GM23338 (cell line): ENCODE results near the gene ME2. TPM values are rescaled to one million over a fixed set of nuclear protein-coding genes. Genes with fewer than 3 reads are reported as not detected.

Experiments
- ATAC-seq: fragments of 200-7000 bp; cut with Tn5 transposase; 3 replicates; pipeline ENCODE4 v1.9.1; 2020
- DNase-seq: peaks from one replicate; pipeline ENCODE4 v3.0.0-alpha.2; 2015; ENCODE audit warnings: low spot score
- H2AFZ ChIP-seq: fragments of 200-600 bp; sonication (generic); 2 replicates; pipeline ENCODE4 v1.8.0; 2016; ENCODE audit warnings: antibody characterized with exemption, mild to moderate bottlenecking, moderate library complexity
- H3F3A ChIP-seq: fragments of 200-600 bp; sonication (generic); replicated peaks from 2 replicates; pipeline ENCODE4 v1.8.0; 2017; ENCODE audit warnings: antibody characterized with exemption, mixed run types, low read depth
- H3K27ac ChIP-seq: fragments of 200-600 bp; sonication (generic); 2 replicates; pipeline ENCODE4 v1.6.1; 2016; ENCODE audit warnings: low read depth
- H3K27me3 ChIP-seq: fragments of 200-600 bp; sonication (generic); 2 replicates; pipeline ENCODE4 v1.8.0; 2016; ENCODE audit warnings: mild to moderate bottlenecking, mixed run types, moderate library complexity; ENCODE audit not compliant: insufficient read depth
- H3K36me3 ChIP-seq: fragments of 200-600 bp; sonication (generic); 2 replicates; pipeline ENCODE4 v1.8.0; 2016; ENCODE audit warnings: mild to moderate bottlenecking; ENCODE audit not compliant: insufficient read depth
- H3K4me1 ChIP-seq: fragments of 200-600 bp; sonication (generic); 2 replicates; pipeline ENCODE4 v1.8.0; 2016; ENCODE audit warnings: mild to moderate bottlenecking, moderate library complexity; ENCODE audit not compliant: insufficient read depth
- H3K4me2 ChIP-seq: fragments of 200-600 bp; sonication (generic); 2 replicates; pipeline ENCODE4 v1.7.1; 2017; ENCODE audit warnings: mixed run types
- H3K4me3 ChIP-seq: fragments of 200-600 bp; sonication (generic); 2 replicates; pipeline ENCODE4 v1.6.1; 2016; ENCODE audit warnings: mixed run types
- H3K79me2 ChIP-seq: fragments of 200-600 bp; sonication (generic); replicated peaks from 2 replicates; pipeline ENCODE4 v1.8.0; 2017; ENCODE audit warnings: mild to moderate bottlenecking; ENCODE audit not compliant: insufficient read depth
- H3K9me2 ChIP-seq: fragments of 200-600 bp; sonication (generic); 2 replicates; pipeline ENCODE4 v1.8.0; 2017; ENCODE audit not compliant: insufficient read depth
- H4K20me1 ChIP-seq: fragments of 200-600 bp; sonication (generic); replicated peaks from 2 replicates; pipeline ENCODE4 v1.8.0; 2017; ENCODE audit warnings: mild to moderate bottlenecking; ENCODE audit not compliant: insufficient read depth
- H3K27ac Mint-ChIP-seq: 2 replicates; pipeline ENCODE4 v1.8.0; 2020; ENCODE audit warnings: inconsistent platforms, mild to moderate bottlenecking, moderate library complexity, mixed read lengths
- H3K27me3 Mint-ChIP-seq: 3 replicates; pipeline ENCODE4 v1.8.0; 2022; ENCODE audit warnings: low read depth, mild to moderate bottlenecking, moderate library complexity, mixed read lengths, inconsistent platforms; ENCODE audit not compliant: insufficient read depth, poor library complexity
- H3K36me3 Mint-ChIP-seq: 3 replicates; pipeline ENCODE4 v1.8.0; 2021; ENCODE audit warnings: low read depth, mild to moderate bottlenecking, inconsistent platforms, moderate library complexity, mixed read lengths
- H3K4me1 Mint-ChIP-seq: 3 replicates; pipeline ENCODE4 v1.8.0; 2020; ENCODE audit warnings: mild to moderate bottlenecking, inconsistent platforms, mixed read lengths
- H3K4me3 Mint-ChIP-seq: 3 replicates; pipeline ENCODE4 v1.8.0; 2021; ENCODE audit warnings: moderate library complexity, mild to moderate bottlenecking, inconsistent platforms, mixed read lengths
- H3K9me3 Mint-ChIP-seq: 3 replicates; pipeline ENCODE4 v1.8.0; 2020; ENCODE audit warnings: moderate library complexity, mild to moderate bottlenecking, inconsistent platforms, mixed read lengths
- CREB1 ChIP-seq: fragments of 250-450 bp; sonication (Bioruptor Pico); IDR thresholded peaks from 2 replicates; pipeline ENCODE4 v1.5.0; 2020; ENCODE audit warnings: low read depth, mild to moderate bottlenecking, moderate library complexity
- JUNB ChIP-seq: IDR thresholded peaks from one replicate; pipeline ENCODE4 v1.6.1; 2016; ENCODE audit warnings: antibody characterized with exemption; ENCODE audit not compliant: unreplicated experiment
- NANOG ChIP-seq: IDR thresholded peaks from 2 replicates; pipeline ENCODE4 v1.6.1; 2016; ENCODE audit warnings: antibody characterized with exemption, borderline replicate concordance
- POLR2AphosphoS5 ChIP-seq: IDR thresholded peaks from 2 replicates; pipeline ENCODE4 v1.6.1; 2016; ENCODE audit warnings: antibody characterized with exemption, low read depth
- STAT1 ChIP-seq: IDR thresholded peaks from one replicate; pipeline ENCODE4 v1.6.1; 2016; ENCODE audit warnings: antibody characterized with exemption; ENCODE audit not compliant: unreplicated experiment
- ZNF331 ChIP-seq: fragments of 250-450 bp; sonication (Bioruptor Pico); IDR thresholded peaks from 2 replicates; pipeline ENCODE4 v1.5.0; 2020; ENCODE audit warnings: low read depth, mild to moderate bottlenecking, moderate library complexity
- polyA plus RNA-seq: library from polyadenylated mRNA; unstranded; fragments of >200 nt; fragmentation: Nextera tagmentation; extraction: Ambion mirVana; gene quantifications from 2 replicates; pipeline ENCODE4 v1.2.1, GENCODE V29; 2016
- total RNA-seq: library from RNA; depleted of rRNA; stranded (reverse); fragments of >200 nt; shearing (Covaris generic); gene quantifications from 2 replicates; pipeline ENCODE4 v1.2.3, GENCODE V29; 2014
- TF ChIP-seq, protein P1 (sequence below): fragments of 250-450 bp; sonication (Bioruptor Pico); IDR thresholded peaks from 2 replicates; pipeline ENCODE4 v1.5.0; 2020; ENCODE audit warnings: mild to moderate bottlenecking, moderate library complexity

Gene ME2
- total and polyA plus RNA-seq, 2 experiments from 2014 or later = 61.0 to 102 TPM

DNA sequence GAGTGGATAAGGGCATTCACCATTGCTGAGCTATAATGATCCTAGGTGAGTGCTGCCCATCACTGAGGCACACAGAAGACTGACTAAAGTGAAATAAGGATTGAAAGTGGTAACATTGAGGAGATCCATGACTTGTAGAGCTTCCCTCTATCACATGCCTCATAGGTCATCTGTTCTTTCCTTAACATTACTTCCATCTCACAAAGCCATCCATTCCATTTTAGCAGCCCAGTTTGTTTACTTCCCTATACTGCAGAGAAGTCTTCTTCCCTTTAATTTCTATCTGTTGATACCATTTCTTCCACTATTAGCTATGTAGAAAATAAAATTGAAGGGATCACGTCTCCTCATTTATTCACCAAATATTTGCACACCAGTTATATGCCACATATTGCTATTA, 32.1 kb downstream of the ME2 start:
- H3K4me3 ChIP-seq = no peak overlapping the region
- Mint-ChIP-seq H3K4me1 (no peaks in the 10 kb centered on the region), H3K36me3 (peaks cover 45% of the 10 kb centered on the region), H3K9me3 (peaks cover 9% of the 10 kb centered on the region; the same call in 2 of the 3 replicates), H3K27me3 (no peaks in the 10 kb centered on the region), H3K4me3 (no peak overlapping the region), H3K27ac (no peak overlapping the region)
- no peaks in the 10 kb centered on the region for H3K27me3 ChIP-seq
- H3K36me3 ChIP-seq = peaks cover 14% of the 10 kb centered on the region; the same call in 1 of the 2 replicates
- H2AFZ ChIP-seq = no peak overlapping the region
- H3K27ac ChIP-seq = no peak overlapping the region
- H3K79me2 ChIP-seq = peaks cover 5% of the 10 kb centered on the region
- TF ChIP-seq, protein P1, sequence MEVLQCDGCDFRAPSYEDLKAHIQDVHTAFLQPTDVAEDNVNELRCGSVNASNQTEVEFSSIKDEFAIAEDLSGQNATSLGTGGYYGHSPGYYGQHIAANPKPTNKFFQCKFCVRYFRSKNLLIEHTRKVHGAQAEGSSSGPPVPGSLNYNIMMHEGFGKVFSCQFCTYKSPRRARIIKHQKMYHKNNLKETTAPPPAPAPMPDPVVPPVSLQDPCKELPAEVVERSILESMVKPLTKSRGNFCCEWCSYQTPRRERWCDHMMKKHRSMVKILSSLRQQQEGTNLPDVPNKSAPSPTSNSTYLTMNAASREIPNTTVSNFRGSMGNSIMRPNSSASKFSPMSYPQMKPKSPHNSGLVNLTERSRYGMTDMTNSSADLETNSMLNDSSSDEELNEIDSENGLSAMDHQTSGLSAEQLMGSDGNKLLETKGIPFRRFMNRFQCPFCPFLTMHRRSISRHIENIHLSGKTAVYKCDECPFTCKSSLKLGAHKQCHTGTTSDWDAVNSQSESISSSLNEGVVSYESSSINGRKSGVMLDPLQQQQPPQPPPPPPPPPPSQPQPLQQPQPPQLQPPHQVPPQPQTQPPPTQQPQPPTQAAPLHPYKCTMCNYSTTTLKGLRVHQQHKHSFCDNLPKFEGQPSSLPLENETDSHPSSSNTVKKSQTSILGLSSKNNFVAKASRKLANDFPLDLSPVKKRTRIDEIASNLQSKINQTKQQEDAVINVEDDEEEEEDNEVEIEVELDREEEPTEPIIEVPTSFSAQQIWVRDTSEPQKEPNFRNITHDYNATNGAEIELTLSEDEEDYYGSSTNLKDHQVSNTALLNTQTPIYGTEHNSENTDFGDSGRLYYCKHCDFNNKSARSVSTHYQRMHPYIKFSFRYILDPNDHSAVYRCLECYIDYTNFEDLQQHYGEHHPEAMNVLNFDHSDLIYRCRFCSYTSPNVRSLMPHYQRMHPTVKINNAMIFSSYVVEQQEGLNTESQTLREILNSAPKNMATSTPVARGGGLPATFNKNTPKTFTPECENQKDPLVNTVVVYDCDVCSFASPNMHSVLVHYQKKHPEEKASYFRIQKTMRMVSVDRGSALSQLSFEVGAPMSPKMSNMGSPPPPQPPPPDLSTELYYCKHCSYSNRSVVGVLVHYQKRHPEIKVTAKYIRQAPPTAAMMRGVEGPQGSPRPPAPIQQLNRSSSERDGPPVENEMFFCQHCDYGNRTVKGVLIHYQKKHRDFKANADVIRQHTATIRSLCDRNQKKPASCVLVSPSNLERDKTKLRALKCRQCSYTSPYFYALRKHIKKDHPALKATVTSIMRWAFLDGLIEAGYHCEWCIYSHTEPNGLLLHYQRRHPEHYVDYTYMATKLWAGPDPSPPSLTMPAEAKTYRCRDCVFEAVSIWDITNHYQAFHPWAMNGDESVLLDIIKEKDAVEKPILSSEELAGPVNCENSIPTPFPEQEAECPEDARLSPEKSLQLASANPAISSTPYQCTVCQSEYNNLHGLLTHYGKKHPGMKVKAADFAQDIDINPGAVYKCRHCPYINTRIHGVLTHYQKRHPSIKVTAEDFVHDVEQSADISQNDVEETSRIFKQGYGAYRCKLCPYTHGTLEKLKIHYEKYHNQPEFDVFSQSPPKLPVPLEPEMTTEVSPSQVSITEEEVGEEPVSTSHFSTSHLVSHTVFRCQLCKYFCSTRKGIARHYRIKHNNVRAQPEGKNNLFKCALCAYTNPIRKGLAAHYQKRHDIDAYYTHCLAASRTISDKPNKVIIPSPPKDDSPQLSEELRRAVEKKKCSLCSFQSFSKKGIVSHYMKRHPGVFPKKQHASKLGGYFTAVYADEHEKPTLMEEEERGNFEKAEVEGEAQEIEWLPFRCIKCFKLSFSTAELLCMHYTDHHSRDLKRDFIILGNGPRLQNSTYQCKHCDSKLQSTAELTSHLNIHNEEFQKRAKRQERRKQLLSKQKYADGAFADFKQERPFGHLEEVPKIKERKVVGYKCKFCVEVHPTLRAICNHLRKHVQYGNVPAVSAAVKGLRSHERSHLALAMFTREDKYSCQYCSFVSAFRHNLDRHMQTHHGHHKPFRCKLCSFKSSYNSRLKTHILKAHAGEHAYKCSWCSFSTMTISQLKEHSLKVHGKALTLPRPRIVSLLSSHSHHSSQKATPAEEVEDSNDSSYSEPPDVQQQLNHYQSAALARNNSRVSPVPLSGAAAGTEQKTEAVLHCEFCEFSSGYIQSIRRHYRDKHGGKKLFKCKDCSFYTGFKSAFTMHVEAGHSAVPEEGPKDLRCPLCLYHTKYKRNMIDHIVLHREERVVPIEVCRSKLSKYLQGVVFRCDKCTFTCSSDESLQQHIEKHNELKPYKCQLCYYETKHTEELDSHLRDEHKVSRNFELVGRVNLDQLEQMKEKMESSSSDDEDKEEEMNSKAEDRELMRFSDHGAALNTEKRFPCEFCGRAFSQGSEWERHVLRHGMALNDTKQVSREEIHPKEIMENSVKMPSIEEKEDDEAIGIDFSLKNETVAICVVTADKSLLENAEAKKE (CRISPR knock-in tag) = no peak
- TF ChIP-seq JUNB = no peak
- TF ChIP-seq NANOG = no peak
- TF ChIP-seq CREB1 (CRISPR knock-in tag) = no peak
- no peak for ATAC-seq
- no peak for DNase-seq
- H3F3A ChIP-seq = no peaks in the 10 kb centered on the region
- no peak overlapping the region for H3K4me2 ChIP-seq
- H3K4me1 ChIP-seq = no peaks in the 10 kb centered on the region
- no peaks in the 10 kb centered on the region for H3K9me2 ChIP-seq
- peaks cover 12% of the 10 kb centered on the region for H4K20me1 ChIP-seq

DNA sequence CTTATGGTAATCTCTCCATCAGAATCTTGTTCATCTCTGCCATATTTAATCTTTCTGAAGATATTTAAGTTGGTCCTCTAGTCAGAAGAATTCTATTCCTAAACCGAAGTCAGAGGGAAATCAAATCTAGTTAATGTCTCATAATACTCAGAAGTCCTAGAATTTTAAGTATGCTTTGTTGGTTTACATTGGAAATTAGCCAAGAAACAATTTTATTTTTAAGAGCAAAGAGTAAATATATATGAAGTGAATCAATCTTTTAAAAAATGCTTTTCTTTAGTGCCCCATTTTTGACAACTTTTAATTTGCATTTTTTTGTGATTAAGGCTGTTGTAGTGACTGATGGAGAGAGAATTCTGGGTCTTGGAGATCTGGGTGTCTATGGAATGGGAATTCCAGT, 38.1 kb downstream of the ME2 start:
- Histone ChIP-seq H3K79me2 (no peaks in the 10 kb centered on the region), H3F3A (no peaks in the 10 kb centered on the region), H3K27me3 (no peaks in the 10 kb centered on the region), H3K9me2 (no peaks in the 10 kb centered on the region), H3K27ac (no peak overlapping the region), H3K4me2 (no peak overlapping the region), H3K36me3 (peaks cover 27% of the 10 kb centered on the region; the same call in 1 of the 2 replicates), H3K4me3 (no peak overlapping the region), H3K4me1 (no peaks in the 10 kb centered on the region), H2AFZ (no peak overlapping the region), H4K20me1 (no peaks in the 10 kb centered on the region)
- DNase-seq = no peak
- no peaks in the 10 kb centered on the region for H3K9me3 Mint-ChIP-seq
- H3K36me3 Mint-ChIP-seq = peaks cover 27% of the 10 kb centered on the region
- no peaks in the 10 kb centered on the region for H3K4me1 Mint-ChIP-seq
- H3K4me3 Mint-ChIP-seq = no peak overlapping the region
- H3K27ac Mint-ChIP-seq = no peak overlapping the region
- no peaks in the 10 kb centered on the region for H3K27me3 Mint-ChIP-seq
- ATAC-seq = no peak
- TF ChIP-seq STAT1 (no peak), NANOG (no peak), ZNF331 (CRISPR knock-in tag) (no peak), POLR2AphosphoS5 (no peak)
- TF ChIP-seq, protein P1 (CRISPR knock-in tag) = no peak
